Skeletal muscle tissue (tissue), 4 donors: Measurements from ENCODE around the gene AKT3. TPM values are rescaled to one million over a fixed set of nuclear protein-coding genes. Genes with fewer than 3 reads are reported as not detected.
A peak's percentile ranks its signal among the peaks of the same experiment; 100 is the strongest.
"Not testable (repeated sequence)": the region's sequence is repeated elsewhere in the genome, so short reads cannot be mapped to it uniquely, and the experiment has no call there.

Experiments
- H3K27ac ChIP-seq: one replicate; pipeline ENCODE4 v1.7.0; 2013; ENCODE audit warnings: mild to moderate bottlenecking, low read depth, low read length, inconsistent platforms
- H3K27me3 ChIP-seq, 3 donors: one replicate each; pipeline ENCODE4 v1.7.0; 2013; ENCODE audit warnings: low read length in 3 of 3; ENCODE audit not compliant: control insufficient read depth in 3 of 3, insufficient read depth in 3 of 3
- H3K36me3 ChIP-seq, 3 donors: one replicate each; pipeline ENCODE4 v1.7.0; 2013; ENCODE audit warnings: low read length in 3 of 3; ENCODE audit not compliant: control insufficient read depth in 3 of 3, insufficient read depth in 3 of 3
- H3K4me1 ChIP-seq, 3 donors: one replicate each; pipeline ENCODE4 v1.7.0; 2013; ENCODE audit warnings: low read length in 3 of 3, mild to moderate bottlenecking in 3 of 3; ENCODE audit not compliant: control insufficient read depth in 3 of 3, insufficient read depth in 3 of 3
- H3K4me3 ChIP-seq, 3 donors: one replicate each; pipeline ENCODE4 v1.7.0; 2013; ENCODE audit warnings: low read length in 3 of 3
- H3K9ac ChIP-seq, 3 donors: one replicate each; pipeline ENCODE4 v1.7.0; 2013; ENCODE audit warnings: low read length in 3 of 3, mild to moderate bottlenecking in 3 of 3, moderate library complexity in 2 of 3, low read depth in 1 of 3
- H3K9me3 ChIP-seq, 3 donors: one replicate each; pipeline ENCODE4 v1.7.0; 2013; ENCODE audit warnings: low read length in 3 of 3; ENCODE audit not compliant: control insufficient read depth in 3 of 3
- total RNA-seq: library from RNA; depleted of rRNA; stranded (reverse); fragments of >200 nt; gene quantifications from one replicate; pipeline ENCODE4 v1.2.3, GENCODE V29; 2014
- donor health status: Osteomylitis.

The AKT3 gene
- total RNA-seq, 1 donor from 2014 or later = 28.7 TPM

- Histone ChIP-seq H3K27ac (no peak overlapping the region), H3K27me3 (no peaks in the 10 kb centered on the region), H3K4me1 (no peaks in the 10 kb centered on the region), H3K9ac (no peak overlapping the region), H3K36me3 (no peaks in the 10 kb centered on the region), H3K9me3 (no peaks in the 10 kb centered on the region), H3K4me3 (no peak overlapping the region)
These were observed 254.4 kb downstream of the AKT3 start for GRCh38 chr1:243595527-243596210.

DNA sequence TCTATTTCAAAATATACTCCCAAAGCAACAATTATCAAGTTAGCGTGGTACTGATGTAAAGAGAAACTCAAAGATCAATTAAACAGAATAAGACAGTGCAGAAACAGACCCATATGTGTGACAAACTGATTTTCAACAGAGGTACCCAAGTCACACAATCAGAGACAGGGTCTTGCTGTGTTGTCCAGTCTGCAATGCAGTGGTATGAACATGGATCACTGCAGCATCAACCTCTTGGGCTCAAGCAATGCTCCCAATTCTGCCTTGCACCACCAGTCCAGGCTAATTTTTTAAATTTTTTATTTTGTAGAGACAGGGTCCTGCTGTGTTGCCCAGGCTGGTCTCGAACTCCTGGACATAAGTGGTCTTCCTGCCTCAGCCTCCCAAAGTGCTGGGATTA lies 255.6 kb downstream of the AKT3 start:
- H3K27me3 ChIP-seq = no peaks in the 10 kb centered on the region
- H3K9me3 ChIP-seq = no peaks in the 10 kb centered on the region
- H3K27ac ChIP-seq = no peak overlapping the region
- H3K4me3 ChIP-seq = no peak overlapping the region
- H3K4me1 ChIP-seq = no peaks in the 10 kb centered on the region
- no peak overlapping the region for H3K9ac ChIP-seq
- H3K36me3 ChIP-seq = no peaks in the 10 kb centered on the region

- H3K27me3 ChIP-seq, H3K27ac ChIP-seq, H3K9me3 ChIP-seq, H3K9ac ChIP-seq, H3K4me1 ChIP-seq, H3K4me3 ChIP-seq, H3K36me3 ChIP-seq: not testable (repeated sequence)
These were observed 260.8 kb downstream of the AKT3 start for GRCh38 chr1:243589286-243589685.

DNA sequence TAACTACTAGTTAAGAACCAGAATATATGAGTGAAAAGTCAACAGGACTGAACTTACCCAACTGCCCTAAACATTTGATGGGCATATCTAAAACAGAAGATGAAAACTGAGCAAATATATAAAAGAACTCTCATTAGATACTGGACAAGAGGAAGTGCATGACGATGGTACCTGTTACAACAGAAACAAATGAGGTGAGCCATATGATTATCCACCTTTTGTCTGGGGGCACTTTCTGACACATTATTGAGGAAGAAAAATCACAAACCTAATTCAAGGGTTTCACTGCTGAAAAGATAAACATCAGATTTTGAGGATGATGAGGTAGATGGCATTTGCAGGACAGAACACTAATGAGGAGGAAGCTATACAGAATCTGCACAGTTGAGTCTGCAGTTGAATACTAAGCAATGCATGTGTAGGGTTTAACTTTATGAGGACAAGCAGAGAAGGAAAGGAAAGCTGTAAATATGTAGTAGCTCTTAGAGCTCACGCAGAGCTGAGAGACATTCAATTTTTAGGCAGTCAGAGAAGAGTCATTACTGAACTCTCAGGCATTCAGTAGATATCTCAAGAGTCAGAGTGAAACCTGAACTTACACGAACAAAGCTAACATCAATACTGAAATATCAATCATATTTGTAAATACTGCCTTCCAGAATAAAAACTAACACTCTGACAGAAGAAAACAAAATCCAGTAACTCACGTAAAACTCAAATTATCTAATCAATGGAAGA lies 262.1 kb downstream of the AKT3 start:
- Histone ChIP-seq H3K9ac (no peak overlapping the region), H3K27me3 (no peaks in the 10 kb centered on the region), H3K36me3 (no peaks in the 10 kb centered on the region), H3K4me1 (no peaks in the 10 kb centered on the region), H3K4me3 (no peak overlapping the region), H3K9me3 (no peaks in the 10 kb centered on the region), H3K27ac (no peak overlapping the region)

DNA sequence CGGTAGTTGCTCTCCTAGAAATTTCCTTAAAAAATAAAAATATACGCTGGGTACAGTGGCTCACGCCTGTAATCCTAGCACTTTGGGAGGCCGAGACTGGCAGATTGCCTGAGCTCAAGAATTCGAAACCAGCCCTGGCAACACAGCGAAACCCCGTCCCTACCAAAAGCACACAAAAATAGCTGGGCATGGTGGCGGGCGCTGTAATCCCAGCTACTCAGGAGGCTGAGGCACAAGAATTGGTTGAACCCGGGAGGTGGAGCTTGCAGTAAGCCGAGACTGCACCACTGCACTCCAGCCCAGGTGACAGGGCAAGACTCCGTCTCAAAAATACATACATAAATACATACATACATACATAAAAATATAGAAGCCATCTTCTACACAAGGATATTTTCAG lies 262.8 kb downstream of the AKT3 start:
- Histone ChIP-seq H3K4me3 (no peak overlapping the region), H3K36me3 (no peaks in the 10 kb centered on the region), H3K27ac (no peak overlapping the region), H3K9ac (no peak overlapping the region), H3K9me3 (peaks cover 3% of the 10 kb centered on the region in 3 donors), H3K4me1 (no peaks in the 10 kb centered on the region), H3K27me3 (no peaks in the 10 kb centered on the region)

DNA sequence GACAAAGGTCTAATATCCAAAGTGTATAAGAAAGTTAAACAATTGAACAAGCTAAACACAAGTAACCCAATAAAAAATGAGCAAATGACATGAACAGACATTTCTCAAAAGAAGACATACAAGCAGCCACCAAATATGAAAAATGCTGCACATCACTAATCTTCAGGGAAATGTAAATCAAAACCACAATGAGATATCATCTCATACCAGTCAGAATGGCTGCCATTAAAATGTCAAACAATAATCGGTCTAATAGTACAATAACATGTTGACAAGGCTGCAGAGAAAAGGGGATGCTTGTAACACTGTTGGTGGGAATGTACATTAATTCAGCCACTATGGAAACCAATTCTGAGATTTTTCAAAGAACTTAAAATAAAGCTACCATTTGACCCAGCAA lies 264.1 kb downstream of the AKT3 start:
- no peak overlapping the region for H3K27ac ChIP-seq
- no peaks in the 10 kb centered on the region for H3K27me3 ChIP-seq
- H3K9me3 ChIP-seq = peaks cover 4 to 9% (median 6%) of the 10 kb centered on the region in 3 donors
- H3K36me3 ChIP-seq = no peaks in the 10 kb centered on the region
- H3K4me1 ChIP-seq = no peaks in the 10 kb centered on the region
- H3K4me3 ChIP-seq = no peak overlapping the region
- H3K9ac ChIP-seq = no peak overlapping the region

DNA sequence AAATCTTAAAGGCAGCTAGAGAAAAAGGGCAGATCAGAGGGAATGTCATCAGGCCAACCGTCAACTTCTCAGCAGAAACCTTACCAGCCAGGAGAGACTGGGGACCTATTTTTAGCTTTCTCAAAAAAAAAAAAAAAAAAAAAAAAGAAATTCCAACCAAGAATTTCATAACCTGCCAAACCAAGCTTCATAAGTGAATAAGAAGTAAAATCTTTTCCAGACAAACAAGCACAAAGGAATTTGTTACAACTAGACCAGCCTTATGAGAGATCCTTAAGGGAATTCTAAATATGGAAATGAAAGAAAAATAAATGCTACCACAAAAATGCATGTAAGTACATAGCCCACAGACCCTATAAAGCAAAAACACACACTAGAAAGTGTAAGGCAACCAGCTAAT lies 267.7 kb downstream of the AKT3 start:
- no peak overlapping the region for H3K27ac ChIP-seq
- peaks cover 0 to 6% (median 0%) of the 10 kb centered on the region in 3 donors for H3K36me3 ChIP-seq
- H3K9ac ChIP-seq = no peak overlapping the region
- peak overlapping the region in 1 of 3 donors; percentile 11 for H3K4me3 ChIP-seq
- H3K9me3 ChIP-seq = peaks cover 6 to 9% (median 8%) of the 10 kb centered on the region in 3 donors
- no peaks in the 10 kb centered on the region for H3K4me1 ChIP-seq
- H3K27me3 ChIP-seq = no peaks in the 10 kb centered on the region

GRCh38 chr1:243580984-243581383 lies 269.1 kb downstream of the AKT3 start:
- H3K4me3 ChIP-seq = no peak overlapping the region
- H3K9me3 ChIP-seq = peaks cover 6 to 9% (median 9%) of the 10 kb centered on the region in 3 donors
- no peak overlapping the region for H3K9ac ChIP-seq
- H3K36me3 ChIP-seq = peaks cover 0 to 6% (median 0%) of the 10 kb centered on the region in 3 donors
- no peaks in the 10 kb centered on the region for H3K4me1 ChIP-seq
- H3K27ac ChIP-seq = no peak overlapping the region
- no peaks in the 10 kb centered on the region for H3K27me3 ChIP-seq

GRCh38 chr1:243580072-243580471 lies 270.0 kb downstream of the AKT3 start:
- Histone ChIP-seq H3K27me3 (no peaks in the 10 kb centered on the region), H3K4me3 (no peak overlapping the region), H3K9ac (no peak overlapping the region), H3K9me3 (peaks cover 6 to 9% (median 9%) of the 10 kb centered on the region in 3 donors), H3K36me3 (peaks cover 0 to 6% (median 0%) of the 10 kb centered on the region in 3 donors), H3K27ac (no peak overlapping the region), H3K4me1 (no peaks in the 10 kb centered on the region)

- Histone ChIP-seq H3K4me1 (no peaks in the 10 kb centered on the region), H3K4me3 (no peak overlapping the region), H3K36me3 (peaks cover 0 to 3% (median 0%) of the 10 kb centered on the region in 3 donors), H3K27ac (no peak overlapping the region), H3K27me3 (no peaks in the 10 kb centered on the region), H3K9me3 (peaks cover 0 to 2% (median 0%) of the 10 kb centered on the region in 3 donors), H3K9ac (no peak overlapping the region)
These were observed 275.0 kb downstream of the AKT3 start for GRCh38 chr1:243575070-243575469.
